KMS-11 (cell line): ENCODE data around the gene SLC16A1.
A peak's percentile ranks its signal among the peaks of the same experiment; 100 is the strongest.

Experiments used
- H2AFZ ChIP-seq: fragments of 200-600 bp; sonication (generic); 2 replicates; pipeline ENCODE4 v1.6.1; 2016; ENCODE audit warnings: antibody characterized with exemption, mixed run types, low read depth
- H3K27ac ChIP-seq: fragments of 200-600 bp; sonication (generic); 2 replicates; pipeline ENCODE4 v1.6.1; 2016; ENCODE audit warnings: mild to moderate bottlenecking, mixed run types
- H3K27me3 ChIP-seq: fragments of 200-600 bp; sonication (generic); 2 replicates; pipeline ENCODE4 v1.6.1; 2017; ENCODE audit warnings: mild to moderate bottlenecking, low read depth, mixed run types, moderate library complexity; ENCODE audit not compliant: insufficient read depth
- H3K36me3 ChIP-seq: fragments of 200-600 bp; sonication (generic); 2 replicates; pipeline ENCODE4 v1.6.1; 2017; ENCODE audit warnings: mild to moderate bottlenecking, mixed run types; ENCODE audit not compliant: insufficient read depth
- H3K4me1 ChIP-seq: fragments of 200-600 bp; sonication (generic); 2 replicates; pipeline ENCODE4 v1.6.1; 2016; ENCODE audit warnings: mild to moderate bottlenecking, low read depth, mixed run types; ENCODE audit not compliant: poor library complexity, severe bottlenecking
- H3K4me2 ChIP-seq: fragments of 200-600 bp; sonication (generic); 2 replicates; pipeline ENCODE4 v1.7.0; 2016; ENCODE audit warnings: mild to moderate bottlenecking, mixed run types
- H3K4me3 ChIP-seq: fragments of 200-600 bp; sonication (generic); IDR thresholded peaks from 2 replicates; pipeline ENCODE4 v1.6.1; 2017; ENCODE audit warnings: low read depth, low read length, mixed read lengths; ENCODE audit not compliant: insufficient read depth
- H3K79me2 ChIP-seq: fragments of 200-600 bp; sonication (generic); 2 replicates; pipeline ENCODE4 v1.6.1; 2016; ENCODE audit warnings: low read depth, mixed run types; ENCODE audit not compliant: insufficient read depth
- H3K9ac ChIP-seq: fragments of 200-600 bp; sonication (generic); 2 replicates; pipeline ENCODE4 v1.6.1; 2016; ENCODE audit warnings: mild to moderate bottlenecking, mixed run types
- H4K20me1 ChIP-seq: fragments of 200-600 bp; sonication (generic); 2 replicates; pipeline ENCODE4 v1.6.1; 2016; ENCODE audit warnings: mild to moderate bottlenecking, mixed run types; ENCODE audit not compliant: insufficient read depth
- CTCF ChIP-seq: fragments of 200-600 bp; sonication (generic); conservative IDR thresholded peaks from 2 replicates; pipeline ENCODE4 v1.6.1; 2017; ENCODE audit warnings: low read depth, mild to moderate bottlenecking, antibody characterized with exemption, low read length, moderate library complexity, mixed read lengths

The SLC16A1 gene

GRCh38 chr1:112939810-112940209, 16.2 kb downstream of the SLC16A1 start:
- Histone ChIP-seq H3K9ac (no peak overlapping the region), H3K4me3 (no peak overlapping the region), H3K27me3 (no peaks in the 10 kb centered on the region), H3K79me2 (peaks cover 87% of the 10 kb centered on the region; the same call in 1 of the 2 replicates), H3K36me3 (no peaks in the 10 kb centered on the region), H4K20me1 (no peaks in the 10 kb centered on the region), H3K4me1 (peaks cover 32% of the 10 kb centered on the region), H2AFZ (no peak overlapping the region), H3K4me2 (no peak overlapping the region), H3K27ac (no peak overlapping the region)
- TF ChIP-seq CTCF = no peak

GRCh38 chr1:112938210-112938609, 17.8 kb downstream of the SLC16A1 start:
- Histone ChIP-seq H4K20me1 (no peaks in the 10 kb centered on the region), H3K79me2 (peaks cover 87% of the 10 kb centered on the region; the same call in 1 of the 2 replicates), H2AFZ (no peak overlapping the region), H3K4me3 (no peak overlapping the region), H3K27me3 (no peaks in the 10 kb centered on the region), H3K9ac (no peak overlapping the region), H3K4me2 (peak overlapping the region; percentile 29; the same call in 1 of the 2 replicates), H3K4me1 (peaks cover 32% of the 10 kb centered on the region), H3K36me3 (no peaks in the 10 kb centered on the region), H3K27ac (peak overlapping the region; percentile 13; the same call in 1 of the 2 replicates)
- TF ChIP-seq CTCF = no peak

- H3K79me2 ChIP-seq = peaks cover 85% of the 10 kb centered on the region; the same call in 1 of the 2 replicates
- H3K9ac ChIP-seq = no peak overlapping the region
- no peaks in the 10 kb centered on the region for H4K20me1 ChIP-seq
- no peak overlapping the region for H3K4me2 ChIP-seq
- H3K36me3 ChIP-seq = no peaks in the 10 kb centered on the region
- no peak overlapping the region for H3K27ac ChIP-seq
- H3K27me3 ChIP-seq = no peaks in the 10 kb centered on the region
- H3K4me3 ChIP-seq = no peak overlapping the region
- peaks cover 32% of the 10 kb centered on the region for H3K4me1 ChIP-seq
- no peak for TF ChIP-seq CTCF
- H2AFZ ChIP-seq = no peak overlapping the region
Observed at GRCh38 chr1:112937495-112937894, 18.5 kb downstream of the SLC16A1 start.

GRCh38 chr1:112937070-112937469, 18.9 kb downstream of the SLC16A1 start:
- Histone ChIP-seq H4K20me1 (no peaks in the 10 kb centered on the region), H3K27ac (no peak overlapping the region), H3K27me3 (no peaks in the 10 kb centered on the region), H3K4me3 (no peak overlapping the region), H2AFZ (no peak overlapping the region), H3K36me3 (no peaks in the 10 kb centered on the region), H3K9ac (no peak overlapping the region), H3K79me2 (peaks cover 84% of the 10 kb centered on the region; the same call in 1 of the 2 replicates), H3K4me1 (peaks cover 32% of the 10 kb centered on the region), H3K4me2 (no peak overlapping the region)
- TF ChIP-seq CTCF = no peak
